Measurements from ENCODE around the gene RBP3.

The RBP3 gene

DNA sequence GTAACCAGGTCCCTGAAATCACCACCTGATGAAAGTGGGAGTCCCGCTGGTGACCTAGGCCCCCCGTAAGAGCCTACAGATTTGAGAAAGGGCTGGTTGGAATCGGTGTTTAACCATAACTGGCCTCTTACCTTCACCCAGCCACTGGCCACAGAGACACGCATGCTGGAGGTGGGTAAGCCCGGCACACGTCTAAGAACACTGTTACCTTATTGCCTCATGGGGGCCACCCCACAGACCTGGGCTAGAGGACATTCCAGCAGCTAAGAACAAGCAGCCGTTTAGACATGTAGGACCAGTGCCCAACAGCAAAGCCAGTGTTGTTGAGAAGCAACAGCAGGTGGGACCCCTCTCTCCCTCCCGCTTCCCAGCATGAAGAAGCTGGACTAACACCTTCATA is 28.4 kb upstream of the RBP3 start:
- DNase-seq, result no peak

DNA sequence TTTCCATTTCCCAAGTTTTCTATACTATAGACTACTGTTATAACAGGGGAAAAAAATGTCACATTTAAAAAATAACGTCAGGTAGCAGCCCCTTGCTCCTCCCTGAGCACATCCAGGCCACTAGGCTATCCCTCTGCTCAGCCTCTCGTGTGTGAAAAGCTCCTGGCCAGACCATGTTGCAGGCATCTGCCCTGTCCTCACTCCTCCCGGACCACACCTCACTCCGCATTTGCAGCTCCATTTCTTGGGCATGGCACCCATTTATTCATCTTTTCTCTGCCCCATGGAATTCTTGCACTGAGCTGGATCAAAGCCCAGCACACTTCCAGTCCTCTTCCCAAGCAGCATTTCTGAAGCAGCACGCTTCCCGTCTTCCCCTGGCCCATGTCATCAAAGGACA is 27.4 kb upstream of the RBP3 start:
- no peak for DNase-seq

DNA sequence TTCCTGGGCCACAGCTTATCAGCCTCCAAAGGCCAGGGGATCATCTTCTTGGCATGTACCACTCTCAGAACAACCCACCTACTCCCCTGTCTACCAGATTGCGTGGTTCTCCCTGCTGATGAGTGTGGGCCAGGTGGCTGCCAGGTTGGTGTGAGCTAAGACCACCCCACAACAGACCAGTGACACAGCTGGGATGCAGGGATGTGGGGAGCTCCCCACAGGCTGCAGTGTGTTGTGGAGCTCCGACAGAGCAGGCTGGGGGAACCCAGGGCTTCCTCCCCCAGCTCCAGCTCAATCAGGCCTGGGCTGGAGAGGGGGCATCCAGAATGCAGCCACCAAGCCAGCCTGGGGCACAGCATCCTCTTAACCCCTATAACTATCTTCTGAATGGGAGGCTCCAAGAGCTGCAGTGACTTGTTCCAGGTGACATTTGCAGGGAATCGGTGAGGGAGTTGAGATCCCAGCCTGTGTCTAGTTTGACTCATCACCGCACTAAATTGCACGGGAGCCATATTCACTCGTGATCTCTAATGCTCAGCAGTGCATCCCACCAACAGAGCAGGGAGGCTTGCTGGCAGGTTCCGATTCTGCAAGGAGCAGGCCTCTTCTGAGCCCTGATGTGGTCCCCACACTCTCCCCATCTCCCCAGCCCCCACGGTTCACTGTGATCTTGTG is 26.5 kb upstream of the RBP3 start:
- no peak for DNase-seq

- no peak for DNase-seq
Observed at GRCh38 chr10:47322300-47323061, 25.7 kb upstream of the RBP3 start, which contains the start of gene GDF2. GDF2 (plus strand) TSS chr10:47322454; CDS start chr10:47322669, 215 bp downstream.

GRCh38 chr10:47323087-47323486 is 25.1 kb upstream of the RBP3 start:
- no peak for DNase-seq

DNA sequence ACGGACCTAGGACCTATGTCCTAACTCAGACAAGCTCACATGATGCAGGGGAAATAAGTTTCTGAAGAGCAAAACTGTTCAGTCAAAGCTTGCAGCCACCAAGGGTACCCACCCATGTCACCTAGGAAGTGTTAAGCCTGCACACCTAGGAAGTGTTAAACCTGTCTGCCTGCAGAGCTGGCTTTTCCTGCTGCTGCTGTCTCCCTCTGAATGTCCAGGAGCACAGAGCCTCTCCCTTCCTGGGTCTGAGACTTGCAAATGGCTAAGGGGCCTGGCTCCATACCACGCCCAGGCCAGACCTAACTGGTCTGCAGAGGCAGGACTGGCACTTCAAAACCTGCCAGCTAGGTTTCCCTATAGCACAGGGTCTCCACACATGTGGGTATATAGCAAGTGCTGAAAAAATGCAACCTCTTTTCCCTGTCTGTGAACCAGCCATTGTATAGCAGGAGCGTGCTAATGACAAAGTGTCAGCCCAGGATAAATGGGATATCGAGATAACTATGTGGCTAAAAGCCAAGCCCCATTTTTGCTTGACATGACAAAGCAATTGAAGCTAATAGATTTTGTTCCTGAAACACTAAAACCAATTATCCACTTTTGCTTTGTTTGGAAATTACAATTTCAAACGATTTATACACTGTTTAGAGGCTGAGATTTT is 24.4 kb upstream of the RBP3 start:
- no peak for DNase-seq

GRCh38 chr10:47325303-47326291 is 22.6 kb upstream of the RBP3 start:
- no peak for DNase-seq

- DNase-seq, result no peak
Observed at GRCh38 chr10:47326306-47326926, 21.7 kb upstream of the RBP3 start.

DNA sequence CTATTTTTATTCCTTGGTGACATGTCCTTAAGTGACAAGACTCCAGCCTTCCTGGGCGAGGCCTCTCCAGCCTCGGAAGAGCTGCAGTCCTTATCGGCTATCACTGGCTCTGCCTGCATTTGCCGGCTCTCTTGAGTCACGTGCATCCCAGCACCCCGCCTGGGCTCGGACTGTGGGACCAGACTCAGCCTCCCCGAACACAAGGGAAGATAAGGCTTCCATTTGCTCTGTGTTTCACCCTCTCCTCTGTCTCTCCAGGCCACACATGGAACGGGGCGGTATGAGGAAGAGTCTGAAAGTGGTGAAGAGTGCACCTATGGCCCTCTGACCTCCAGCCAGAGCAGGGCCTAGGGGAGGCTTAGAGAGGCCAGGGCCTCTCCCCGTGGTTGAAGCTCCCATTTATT is 21.2 kb upstream of the RBP3 start:
- DNase-seq, result no peak

- DNase-seq, result no peak
Observed at GRCh38 chr10:47329855-47330254, 18.3 kb upstream of the RBP3 start.

DNA sequence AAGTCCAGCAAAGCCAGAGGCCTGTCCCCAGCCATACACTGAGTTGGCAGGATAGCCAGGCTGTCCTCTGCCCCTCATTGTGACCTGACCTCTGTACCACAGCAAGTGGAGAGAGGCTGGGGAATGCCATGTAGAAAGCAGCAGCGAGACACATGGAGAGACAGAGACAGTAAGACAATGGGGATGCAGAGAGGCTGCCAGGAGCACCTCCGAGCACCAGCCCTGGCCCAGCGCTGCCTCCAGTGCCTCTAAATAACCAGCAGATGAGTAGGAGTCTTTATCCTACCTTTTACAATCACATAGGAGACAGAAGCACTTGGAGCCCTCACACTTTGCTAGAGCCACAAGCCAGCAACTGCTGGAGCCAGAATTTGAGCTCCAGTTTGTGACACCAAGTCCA is 17.8 kb upstream of the RBP3 start:
- no peak for DNase-seq

DNA sequence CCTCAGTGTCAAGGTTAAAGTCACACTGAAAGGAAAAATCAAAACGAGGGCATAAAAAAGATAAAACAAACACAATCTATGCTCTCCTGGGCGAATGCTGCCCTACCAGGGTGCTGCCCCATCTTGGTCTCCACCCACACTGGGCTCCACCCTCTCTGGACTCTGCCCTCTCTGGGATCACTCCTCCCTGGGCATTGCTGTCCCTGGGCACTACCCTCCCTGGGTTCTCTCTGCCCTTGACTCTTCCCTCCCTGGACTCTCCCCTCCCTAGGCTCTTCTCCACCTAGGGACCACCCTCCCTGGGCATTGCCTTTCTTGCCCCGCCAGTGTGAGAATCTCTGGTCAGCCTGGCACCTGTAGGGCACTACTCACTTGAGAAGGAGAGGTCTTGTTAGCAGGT is 17.4 kb upstream of the RBP3 start:
- no peak for DNase-seq

DNA sequence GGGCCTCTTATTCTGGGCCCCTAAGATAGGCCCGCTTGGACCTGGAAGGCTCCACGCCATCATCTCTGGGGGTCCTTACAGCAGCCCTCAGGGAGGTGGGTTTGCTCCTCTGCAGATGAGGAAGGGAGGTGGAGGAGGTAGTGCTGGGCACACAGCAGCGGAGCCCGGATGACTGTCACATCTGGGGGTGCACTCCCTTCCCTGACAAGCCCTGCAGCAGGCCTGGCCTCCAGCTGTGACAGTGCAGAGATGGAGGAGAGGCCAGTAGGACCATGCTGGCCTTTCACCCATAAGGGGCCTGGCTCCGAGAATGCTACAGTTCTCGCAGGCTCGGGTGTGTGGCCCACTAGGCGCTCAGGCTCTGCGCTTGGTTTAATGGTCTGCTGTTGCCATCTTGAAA is 16.7 kb upstream of the RBP3 start:
- no peak for DNase-seq

DNA sequence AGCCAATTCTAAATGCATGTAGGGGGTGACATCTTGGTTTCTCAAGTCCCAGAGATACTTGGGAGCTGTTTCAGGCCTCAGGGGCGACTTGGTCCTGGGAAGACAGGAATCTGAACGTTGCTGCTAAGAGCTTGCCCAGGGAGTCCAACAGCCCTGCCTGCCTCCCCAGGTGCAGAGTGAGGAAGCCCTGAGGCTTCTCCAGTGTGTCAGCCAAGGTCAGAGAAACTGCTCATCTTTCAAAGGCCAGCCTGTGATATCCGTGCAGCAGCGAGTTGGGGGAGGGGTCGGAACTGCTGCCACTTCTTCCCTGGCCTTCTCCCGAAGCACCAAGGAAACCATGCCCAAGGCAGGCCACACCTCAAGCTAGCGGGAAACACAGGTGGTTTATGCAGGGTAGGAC is 16.2 kb upstream of the RBP3 start:
- DNase-seq, result no peak

GRCh38 chr10:47332371-47332770 is 15.8 kb upstream of the RBP3 start:
- no peak for DNase-seq

- no peak for DNase-seq
Observed at GRCh38 chr10:47332946-47333345, 15.2 kb upstream of the RBP3 start.

GRCh38 chr10:47333532-47333931 is 14.6 kb upstream of the RBP3 start:
- DNase-seq, result no peak

DNA sequence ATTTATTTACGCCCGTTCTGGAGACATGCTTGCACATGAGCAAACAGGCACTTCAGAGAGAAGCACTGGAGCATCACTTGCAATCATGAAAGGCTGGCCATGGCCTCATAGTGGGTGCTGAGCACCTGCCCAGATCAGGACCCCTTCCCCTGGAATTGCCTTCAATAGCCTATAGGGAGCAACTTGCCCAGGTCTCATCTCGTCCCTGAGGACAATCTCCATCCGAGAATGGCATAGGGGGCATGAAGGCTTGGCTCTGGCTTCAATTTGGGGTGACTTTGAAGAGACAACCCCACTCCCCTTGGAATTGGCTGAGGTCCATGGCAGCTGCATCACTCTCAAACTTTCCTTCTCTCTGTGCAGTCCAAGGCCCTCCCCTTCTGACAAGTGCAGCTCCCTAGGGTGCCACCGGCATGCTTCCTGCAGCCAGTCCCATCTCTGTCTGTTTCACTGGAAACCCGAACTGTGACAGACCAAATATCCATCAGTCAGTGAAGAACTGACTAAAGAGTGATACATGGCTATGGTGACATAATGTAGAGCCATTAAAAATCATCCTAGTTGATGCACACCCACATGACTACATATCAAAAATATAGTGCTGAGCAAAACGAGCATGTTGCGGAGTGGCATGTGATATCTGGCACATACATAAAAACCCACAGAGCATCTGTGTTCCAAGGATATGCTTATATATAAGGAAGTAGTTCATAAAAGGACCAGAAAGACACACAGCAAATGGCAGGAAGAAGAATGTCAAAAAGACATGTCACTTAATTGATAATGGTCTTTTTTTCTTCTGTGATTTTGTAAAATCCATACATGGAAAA is 13.5 kb upstream of the RBP3 start:
- DNase-seq, result no peak

DNA sequence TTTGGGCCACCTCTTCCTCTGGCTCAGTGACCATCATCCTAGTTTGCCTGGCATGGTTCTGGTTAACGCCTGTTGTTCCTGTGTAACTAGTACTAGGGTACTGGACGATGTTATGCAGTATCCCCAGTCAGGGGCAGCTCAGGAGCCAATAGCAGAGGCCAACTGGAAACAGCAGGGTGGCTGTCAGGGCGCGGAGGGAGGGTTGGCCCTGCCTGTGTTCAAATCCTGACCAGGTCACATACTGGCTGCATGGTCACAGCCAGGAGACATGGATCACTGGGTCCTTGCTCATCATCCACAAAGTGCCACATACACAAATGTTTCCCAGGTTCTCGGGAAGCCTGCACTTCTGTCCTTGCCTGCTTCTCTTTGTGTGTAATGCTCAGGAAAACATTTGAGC is 12.3 kb upstream of the RBP3 start:
- DNase-seq, result no peak

GRCh38 chr10:47336387-47337134 is 11.6 kb upstream of the RBP3 start:
- DNase-seq, result no peak

DNA sequence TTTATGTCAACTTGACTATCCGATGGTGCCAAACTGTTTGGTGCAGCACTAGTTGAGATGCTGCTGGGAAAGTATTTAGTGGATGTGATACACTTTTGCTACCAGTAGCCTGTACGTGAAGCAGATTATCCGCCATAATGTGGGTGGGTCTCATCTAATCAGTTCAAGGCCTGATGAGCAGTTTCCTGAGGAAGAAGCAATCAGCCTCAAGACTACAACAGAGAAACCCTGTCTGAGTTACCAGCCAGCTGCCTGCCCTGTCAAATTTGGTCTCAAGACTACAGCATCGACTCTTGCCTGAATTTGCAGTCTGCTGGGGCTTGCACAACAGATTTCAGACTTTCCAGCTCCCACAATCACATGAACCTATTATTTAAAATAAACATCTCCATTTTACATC is 10.9 kb upstream of the RBP3 start:
- no peak for DNase-seq
